A549 (cell line): ENCODE results near the gene PTPN4.

Source experiments
- BHLHE40 ChIP-seq: IDR thresholded peaks from 2 replicates; pipeline ENCODE4 v1.6.1; 2012; ENCODE audit warnings: low read depth, low read length, inconsistent platforms
- CHD2 ChIP-seq: fragments of 150-350 bp; IDR thresholded peaks from 2 replicates; pipeline ENCODE4 v1.6.1; 2014; ENCODE audit warnings: low read length; ENCODE audit not compliant: partially characterized antibody
- EP300 ChIP-seq, 2 experiments: fragments of >200 bp; sonication (Bioruptor Twin); formaldehyde crosslinking; IDR thresholded peaks; 2 replicates in 1 of 2; 3 replicates in 1 of 2; pipeline ENCODE4 v1.6.1; 2016 to 2017
- MAX ChIP-seq: IDR thresholded peaks from 2 replicates; pipeline ENCODE4 v1.6.1; 2012
- MYC ChIP-seq: IDR thresholded peaks from 2 replicates; pipeline ENCODE4 v1.6.1; 2012; ENCODE audit warnings: mild to moderate bottlenecking, inconsistent platforms, low read length, improper control_type of control experiment, borderline replicate concordance
- PBX3 ChIP-seq: IDR thresholded peaks from 2 replicates; pipeline ENCODE4 v1.6.1; 2012
- POLR2A ChIP-seq: IDR thresholded peaks from 2 replicates; pipeline ENCODE4 v1.6.1; 2012; ENCODE audit warnings: mild to moderate bottlenecking, low read length
- RAD21 ChIP-seq, 2 experiments: fragments of >200 bp in 1 of 2; sonication (Bioruptor Twin) in 1 of 2; formaldehyde crosslinking in 1 of 2; IDR thresholded peaks in 1 of 2; conservative IDR thresholded peaks in 1 of 2; 2 replicates in 1 of 2; 3 replicates in 1 of 2; pipeline ENCODE4 v1.6.1; 2012 to 2018; ENCODE audit warnings: inconsistent platforms in 1 of 2
- REST ChIP-seq: fragments of 200-600 bp; sonication (generic); IDR thresholded peaks from 2 replicates; pipeline ENCODE4 v1.6.1; 2016; ENCODE audit warnings: antibody characterized with exemption, mild to moderate bottlenecking, moderate library complexity
- TP53 ChIP-seq: fragments of 250-450 bp; sonication (Bioruptor Pico); IDR thresholded peaks from 2 replicates; pipeline ENCODE4 v1.5.0; 2021; ENCODE audit warnings: mild to moderate bottlenecking, moderate library complexity
- TF ChIP-seq, protein P1 (sequence below): fragments of >200 bp; sonication (Bioruptor Twin); formaldehyde crosslinking; IDR thresholded peaks from 3 replicates; pipeline ENCODE4 v1.6.1; 2016
- TF ChIP-seq, protein P2 (sequence below): fragments of 450-650 bp; IDR thresholded peaks from 2 replicates; pipeline ENCODE4 v1.6.1; 2014; ENCODE audit warnings: antibody characterized with exemption
- TF ChIP-seq, protein P3 (sequence below): fragments of >200 bp; sonication (Bioruptor Twin); formaldehyde crosslinking; IDR thresholded peaks from 3 replicates; pipeline ENCODE4 v1.5.1; 2016
- TF ChIP-seq, protein P4 (sequence below): fragments of 150-350 bp; IDR thresholded peaks from 2 replicates; pipeline ENCODE4 v1.6.1; 2014; ENCODE audit warnings: low read depth, mild to moderate bottlenecking, low read length

- TF ChIP-seq, protein P1, sequence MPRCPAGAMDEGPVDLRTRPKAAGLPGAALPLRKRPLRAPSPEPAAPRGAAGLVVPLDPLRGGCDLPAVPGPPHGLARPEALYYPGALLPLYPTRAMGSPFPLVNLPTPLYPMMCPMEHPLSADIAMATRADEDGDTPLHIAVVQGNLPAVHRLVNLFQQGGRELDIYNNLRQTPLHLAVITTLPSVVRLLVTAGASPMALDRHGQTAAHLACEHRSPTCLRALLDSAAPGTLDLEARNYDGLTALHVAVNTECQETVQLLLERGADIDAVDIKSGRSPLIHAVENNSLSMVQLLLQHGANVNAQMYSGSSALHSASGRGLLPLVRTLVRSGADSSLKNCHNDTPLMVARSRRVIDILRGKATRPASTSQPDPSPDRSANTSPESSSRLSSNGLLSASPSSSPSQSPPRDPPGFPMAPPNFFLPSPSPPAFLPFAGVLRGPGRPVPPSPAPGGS = no peak
- TF ChIP-seq EP300 (IDR thresholded peaks at IDR 0.05) (no peak), RAD21 (conservative IDR thresholded peaks at IDR 0.05 in 1 of 2, IDR thresholded peaks at IDR 0.05 in 1 of 2) (no peak), MAX (no peak), BHLHE40 (no peak), PBX3 (no peak), POLR2A (no peak), MYC (no peak), CHD2 (no peak), TP53 (CRISPR knock-in tag) (no peak), REST (no peak)
- TF ChIP-seq, protein P2, sequence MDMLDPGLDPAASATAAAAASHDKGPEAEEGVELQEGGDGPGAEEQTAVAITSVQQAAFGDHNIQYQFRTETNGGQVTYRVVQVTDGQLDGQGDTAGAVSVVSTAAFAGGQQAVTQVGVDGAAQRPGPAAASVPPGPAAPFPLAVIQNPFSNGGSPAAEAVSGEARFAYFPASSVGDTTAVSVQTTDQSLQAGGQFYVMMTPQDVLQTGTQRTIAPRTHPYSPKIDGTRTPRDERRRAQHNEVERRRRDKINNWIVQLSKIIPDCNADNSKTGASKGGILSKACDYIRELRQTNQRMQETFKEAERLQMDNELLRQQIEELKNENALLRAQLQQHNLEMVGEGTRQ = no peak
- TF ChIP-seq, protein P3, sequence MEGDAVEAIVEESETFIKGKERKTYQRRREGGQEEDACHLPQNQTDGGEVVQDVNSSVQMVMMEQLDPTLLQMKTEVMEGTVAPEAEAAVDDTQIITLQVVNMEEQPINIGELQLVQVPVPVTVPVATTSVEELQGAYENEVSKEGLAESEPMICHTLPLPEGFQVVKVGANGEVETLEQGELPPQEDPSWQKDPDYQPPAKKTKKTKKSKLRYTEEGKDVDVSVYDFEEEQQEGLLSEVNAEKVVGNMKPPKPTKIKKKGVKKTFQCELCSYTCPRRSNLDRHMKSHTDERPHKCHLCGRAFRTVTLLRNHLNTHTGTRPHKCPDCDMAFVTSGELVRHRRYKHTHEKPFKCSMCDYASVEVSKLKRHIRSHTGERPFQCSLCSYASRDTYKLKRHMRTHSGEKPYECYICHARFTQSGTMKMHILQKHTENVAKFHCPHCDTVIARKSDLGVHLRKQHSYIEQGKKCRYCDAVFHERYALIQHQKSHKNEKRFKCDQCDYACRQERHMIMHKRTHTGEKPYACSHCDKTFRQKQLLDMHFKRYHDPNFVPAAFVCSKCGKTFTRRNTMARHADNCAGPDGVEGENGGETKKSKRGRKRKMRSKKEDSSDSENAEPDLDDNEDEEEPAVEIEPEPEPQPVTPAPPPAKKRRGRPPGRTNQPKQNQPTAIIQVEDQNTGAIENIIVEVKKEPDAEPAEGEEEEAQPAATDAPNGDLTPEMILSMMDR = no peak
- TF ChIP-seq, protein P4, sequence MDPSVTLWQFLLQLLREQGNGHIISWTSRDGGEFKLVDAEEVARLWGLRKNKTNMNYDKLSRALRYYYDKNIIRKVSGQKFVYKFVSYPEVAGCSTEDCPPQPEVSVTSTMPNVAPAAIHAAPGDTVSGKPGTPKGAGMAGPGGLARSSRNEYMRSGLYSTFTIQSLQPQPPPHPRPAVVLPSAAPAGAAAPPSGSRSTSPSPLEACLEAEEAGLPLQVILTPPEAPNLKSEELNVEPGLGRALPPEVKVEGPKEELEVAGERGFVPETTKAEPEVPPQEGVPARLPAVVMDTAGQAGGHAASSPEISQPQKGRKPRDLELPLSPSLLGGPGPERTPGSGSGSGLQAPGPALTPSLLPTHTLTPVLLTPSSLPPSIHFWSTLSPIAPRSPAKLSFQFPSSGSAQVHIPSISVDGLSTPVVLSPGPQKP = no peak
Measured at GRCh38 chr2:119751706-119752105, 8.0 kb upstream of the PTPN4 start.
